Caki2 (cell line): ENCODE results near the gene EPM2A. TPM values are rescaled to one million over a fixed set of nuclear protein-coding genes. Genes with fewer than 3 reads are reported as not detected.

ENCODE experiments used
- DNase-seq: peaks from one replicate; pipeline ENCODE4 v3.0.0-alpha.2; 2015; ENCODE audit warnings: low read depth
- in situ Hi-C: cut with HindIII; loops from 2 replicates; pipeline ENCODE4 v1.10.0; 2016; ENCODE audit warnings: low sequenced_read_pairs, low pct_unique_long_range_greater_than_20kb, mixed read lengths
- total RNA-seq: library from RNA; depleted of rRNA; stranded (reverse); fragments of >200 nt; shearing (Covaris generic); gene quantifications from 2 replicates; pipeline ENCODE4 v1.2.3, GENCODE V29; 2014; ENCODE audit warnings: low replicate concordance

Gene EPM2A
- total RNA-seq, 1 experiment from 2014 or later = 6.2 TPM

DNA sequence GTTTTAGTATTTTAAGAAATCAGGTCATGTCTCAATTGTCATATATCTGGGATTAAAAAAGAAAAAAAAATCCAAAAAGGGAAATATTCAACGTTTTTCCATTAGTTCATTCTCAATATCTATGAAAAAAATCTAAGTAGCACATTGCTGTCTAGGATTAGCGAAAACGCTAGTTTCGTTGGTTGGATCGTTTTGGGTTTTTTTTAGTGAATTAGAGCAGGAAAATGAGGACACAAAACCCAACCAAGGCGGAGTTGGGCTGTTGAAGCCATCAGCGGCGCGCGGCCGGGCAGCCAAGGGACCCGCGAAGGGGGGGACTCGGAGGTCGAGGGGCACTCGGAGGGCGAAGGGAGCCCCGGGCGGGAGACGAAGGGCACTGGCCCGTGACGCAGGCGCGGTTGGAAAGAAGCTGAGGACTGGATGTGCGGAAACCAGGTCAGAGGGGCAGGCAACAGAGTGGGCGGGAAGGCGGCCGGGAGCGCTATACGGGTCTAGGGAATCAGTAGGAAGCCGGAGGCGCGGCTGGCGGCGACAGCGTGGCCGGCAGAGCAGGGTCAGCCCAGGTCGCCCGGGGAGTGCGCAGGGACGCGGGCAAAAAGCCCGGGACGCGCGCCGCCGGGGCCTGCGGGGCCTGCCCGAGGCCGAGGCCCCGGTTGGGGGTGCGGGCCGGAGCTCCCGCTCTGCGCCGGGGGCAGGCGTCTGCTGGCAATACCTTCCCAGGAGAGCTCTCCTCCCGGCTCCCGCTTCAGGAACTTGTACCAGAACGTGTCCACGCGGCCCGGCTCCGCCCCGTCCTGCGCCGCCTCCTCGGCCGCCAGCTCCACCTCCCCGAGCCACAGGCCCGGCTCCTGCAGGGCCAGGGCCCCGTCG lies 599 bp downstream of the EPM2A start:
- in situ Hi-C loops = no loop called here
- peak; percentile 91 for DNase-seq

DNA sequence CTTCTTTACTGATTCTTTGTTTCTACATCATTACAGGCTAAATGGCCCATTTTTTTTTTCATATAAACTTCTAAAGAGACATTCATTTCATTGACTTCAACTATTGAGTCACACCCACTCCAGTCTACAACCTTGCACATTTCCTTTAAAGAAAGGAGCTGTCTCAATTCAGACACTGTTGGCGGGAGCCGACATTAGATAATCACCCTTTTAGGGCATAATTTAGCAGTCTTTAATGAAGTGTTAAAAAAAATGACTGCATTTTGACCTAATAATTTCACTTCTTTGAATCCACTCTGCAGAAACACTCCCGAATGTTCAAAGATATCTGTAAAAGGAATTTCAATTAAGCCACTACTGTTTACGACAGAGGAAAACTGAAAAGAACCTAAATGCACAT lies 1.5 kb downstream of the EPM2A start:
- DNase-seq = peak; percentile 15
- in situ Hi-C loops = no loop called here

DNA sequence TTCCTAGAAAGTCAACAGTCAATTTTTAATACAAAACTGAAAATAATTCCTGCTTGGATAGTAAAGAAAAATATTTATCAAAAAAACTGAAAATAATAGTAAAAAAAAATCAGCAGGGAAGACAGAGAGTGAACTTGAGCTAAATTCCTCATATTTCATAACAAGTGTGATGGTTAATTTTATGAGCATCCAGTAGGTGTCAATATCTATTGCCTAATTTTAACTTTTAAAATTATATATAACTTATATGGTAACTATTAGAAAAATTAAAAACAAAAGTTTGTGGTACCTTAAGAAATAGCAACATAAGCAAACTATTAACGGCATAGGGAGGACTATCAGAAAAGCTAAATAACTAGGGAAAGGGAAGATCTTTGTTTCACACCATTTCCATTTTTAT lies 2.1 kb downstream of the EPM2A start:
- in situ Hi-C loops = no loop called here

DNA sequence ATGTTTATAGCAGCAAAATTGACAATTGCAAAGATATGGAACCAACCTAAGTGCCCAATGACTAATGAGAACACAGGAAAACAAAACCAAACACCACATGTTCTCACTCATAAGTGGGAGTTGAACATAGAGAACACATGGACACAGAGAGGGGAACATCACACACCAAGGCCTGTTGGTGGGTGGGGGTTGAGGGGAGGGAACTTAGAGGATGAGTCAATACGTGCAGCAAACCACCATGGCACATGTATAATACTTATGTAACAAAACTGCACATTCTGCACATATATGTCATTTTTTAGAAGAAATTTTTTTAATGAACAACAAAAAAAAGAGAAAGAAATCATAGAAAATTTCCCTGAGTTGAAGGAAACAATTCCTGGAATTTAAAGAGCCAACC lies 3.9 kb downstream of the EPM2A start:
- in situ Hi-C loops = no loop called here
- DNase-seq = no peak

More for the DNA sequence above, 2.1 kb downstream of the EPM2A start:
- DNase-seq = no peak

GRCh38 chr6:145729887-145730286 lies 5.4 kb downstream of the EPM2A start:
- in situ Hi-C loops = no loop called here
- no peak for DNase-seq

GRCh38 chr6:145728444-145729385 lies 6.6 kb downstream of the EPM2A start:
- in situ Hi-C loops = no loop called here
- no peak for DNase-seq

DNA sequence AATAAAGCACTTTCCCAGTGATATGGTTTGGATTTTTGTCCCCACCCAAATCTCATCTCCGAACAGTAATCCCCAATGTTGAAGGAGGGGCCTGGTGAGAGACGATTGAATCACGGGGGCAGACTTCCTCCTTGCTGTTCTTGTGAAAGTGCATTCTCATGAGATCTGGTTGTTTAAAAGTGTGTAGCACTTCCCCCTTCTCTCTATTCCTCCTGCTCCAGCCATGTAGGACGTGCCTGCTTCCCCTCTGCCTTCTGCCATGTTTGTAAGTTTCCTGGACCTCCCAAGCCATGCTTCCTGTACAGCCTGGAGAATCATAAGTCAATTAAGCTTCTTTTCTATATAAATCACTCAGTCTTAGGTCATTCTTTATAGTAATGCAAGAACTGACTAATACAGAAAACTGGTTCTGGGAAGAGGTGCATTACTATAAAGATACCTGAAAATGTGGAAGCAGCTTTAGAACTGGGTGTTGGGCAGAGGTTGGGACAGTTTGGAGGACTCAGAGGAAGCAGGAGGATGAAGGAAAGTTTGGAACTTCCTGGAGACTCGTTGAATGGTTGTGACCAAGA lies 7.4 kb downstream of the EPM2A start:
- DNase-seq = no peak
- in situ Hi-C loops = no loop called here

- in situ Hi-C loops = no loop called here
- DNase-seq = no peak
These were observed 9.8 kb downstream of the EPM2A start for GRCh38 chr6:145725570-145725969.

DNA sequence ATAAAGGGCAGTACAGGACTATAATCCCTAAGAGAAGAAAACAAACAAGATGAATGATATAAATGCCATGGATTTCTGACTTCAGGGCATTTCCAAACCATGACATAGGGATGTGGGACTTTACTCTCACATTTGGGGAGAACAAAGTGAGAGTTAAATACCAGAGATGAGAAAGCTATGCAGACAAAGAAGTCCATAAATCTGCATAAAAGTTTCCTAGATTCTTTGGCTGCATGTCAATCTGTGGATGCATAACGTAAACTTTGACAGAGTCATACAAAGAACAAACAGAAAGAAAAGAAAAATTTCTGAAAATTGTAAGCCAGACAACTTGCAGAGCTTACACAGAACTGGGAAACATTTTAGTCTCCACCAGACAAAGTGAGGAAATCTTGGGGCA lies 11.7 kb downstream of the EPM2A start:
- in situ Hi-C loops = no loop called here
- DNase-seq = no peak

- DNase-seq = no peak
- in situ Hi-C loops = no loop called here
These were observed 13.1 kb downstream of the EPM2A start for GRCh38 chr6:145722190-145722589.

DNA sequence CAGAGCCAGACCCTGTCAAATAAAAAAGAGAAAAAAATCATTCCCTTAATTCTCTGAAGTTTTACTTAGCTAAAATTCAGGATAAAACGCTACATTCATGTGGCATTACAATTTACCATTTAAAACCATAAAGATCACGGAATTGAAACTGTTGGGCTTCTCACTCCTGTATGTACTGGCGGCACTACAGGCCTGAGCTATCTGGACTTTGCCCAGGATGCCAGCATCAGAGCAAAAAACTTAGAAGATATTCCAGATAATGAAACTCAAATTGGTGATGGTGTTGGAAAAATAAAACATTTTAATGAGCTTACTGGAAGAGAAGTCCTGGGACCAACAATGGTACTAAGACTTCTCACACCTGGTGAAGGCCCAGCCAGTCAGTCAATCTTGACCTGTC lies 14.2 kb downstream of the EPM2A start:
- in situ Hi-C loops = no loop called here
- DNase-seq = no peak

- in situ Hi-C loops = no loop called here
- no peak for DNase-seq
These were observed 19.9 kb downstream of the EPM2A start for GRCh38 chr6:145715426-145715825.

- in situ Hi-C loops = no loop called here
- no peak for DNase-seq
These were observed 20.6 kb downstream of the EPM2A start for GRCh38 chr6:145714731-145715130.

GRCh38 chr6:145713773-145714172 lies 21.5 kb downstream of the EPM2A start:
- in situ Hi-C loops = no loop called here
- no peak for DNase-seq

DNA sequence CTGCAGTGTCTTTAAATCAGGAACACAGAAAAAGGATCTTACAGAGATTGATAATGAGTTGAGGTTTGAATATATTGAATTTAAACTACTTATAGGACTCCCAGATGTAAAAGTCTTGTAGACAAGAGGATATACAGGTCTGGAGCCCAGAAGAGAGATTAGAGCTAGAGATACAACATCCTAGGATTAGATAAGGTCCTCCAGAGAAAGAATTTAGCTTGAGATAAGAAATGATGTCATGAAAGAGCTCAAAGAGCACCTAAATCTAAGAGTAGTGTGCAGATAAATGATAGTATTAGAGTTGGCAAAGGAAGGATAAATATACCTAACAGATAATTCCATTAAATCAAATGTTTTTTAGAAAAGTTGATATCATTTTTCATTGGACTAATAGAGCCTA lies 23.9 kb downstream of the EPM2A start:
- in situ Hi-C loops = no loop called here
- no peak for DNase-seq

GRCh38 chr6:145707397-145707796 lies 27.9 kb downstream of the EPM2A start:
- in situ Hi-C loops = no loop called here
- DNase-seq = no peak

DNA sequence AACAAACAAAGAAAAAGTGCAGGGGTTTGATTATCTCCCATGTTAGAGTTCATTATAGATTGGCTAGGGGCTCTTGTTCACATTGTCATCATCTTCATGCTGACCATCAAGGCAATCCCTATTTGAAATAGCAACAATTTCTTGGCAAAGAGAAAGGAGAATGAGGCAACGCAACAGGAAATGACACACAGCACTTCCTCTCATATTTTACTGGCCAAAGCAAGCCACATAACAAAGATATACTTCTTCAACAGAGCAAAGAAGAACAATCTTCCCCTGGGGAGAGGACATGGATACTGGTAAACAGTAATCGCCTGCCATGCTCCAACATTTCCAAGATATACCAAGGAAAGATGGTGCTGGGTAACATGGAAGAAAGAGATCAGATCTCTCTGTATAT lies 29.8 kb downstream of the EPM2A start:
- no peak for DNase-seq
- in situ Hi-C loops = no loop called here

DNA sequence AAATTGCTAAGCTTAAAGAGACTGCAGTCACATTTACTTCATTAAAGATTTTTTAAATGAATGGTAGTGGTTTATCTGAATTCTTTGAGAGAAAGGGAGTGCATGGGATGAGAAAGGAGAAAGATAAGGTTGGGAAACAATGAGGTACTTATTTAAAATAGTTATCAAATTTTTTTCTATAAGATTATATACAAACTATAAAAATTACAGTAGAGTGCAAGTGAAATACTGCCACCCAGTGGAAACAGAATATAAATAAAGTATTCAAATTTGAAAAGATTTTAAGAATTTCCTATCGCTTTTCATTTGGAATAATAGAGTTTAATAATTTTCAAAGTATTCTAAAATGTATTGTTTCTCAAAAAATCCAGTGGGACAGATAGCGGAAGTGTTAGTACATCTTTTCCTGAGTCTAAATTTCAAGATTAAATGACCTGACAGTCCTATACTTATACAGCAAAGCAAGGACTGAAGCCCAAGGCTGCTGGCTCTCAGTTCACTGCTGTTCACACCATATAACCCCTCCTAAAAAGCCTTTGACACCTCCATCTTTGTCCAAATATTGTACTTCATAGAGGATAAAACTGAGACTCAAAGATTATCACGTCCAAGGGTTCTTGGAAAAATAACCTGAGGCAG lies 31.1 kb downstream of the EPM2A start:
- DNase-seq = no peak
- in situ Hi-C loops = no loop called here
